ENCODE data around the gene PPA2.
"Not testable (repeated sequence)": the region's sequence is repeated elsewhere in the genome, so short reads cannot be mapped to it uniquely, and the experiment has no call there.

PPA2 gene

GRCh38 chr4:105414316-105414715 is 59.5 kb downstream of the PPA2 start:
- Mint-ChIP-seq H3K36me3 (ENCODE audit: insufficient read depth) (no peaks in the 10 kb centered on the region), H3K27ac (no peak overlapping the region)

GRCh38 chr4:105409135-105409534 is 64.7 kb downstream of the PPA2 start:
- H3K4me3 Mint-ChIP-seq; H3K27me3 Mint-ChIP-seq; H3K27ac Mint-ChIP-seq; DNase-seq; ATAC-seq (replicated peaks); H3K9me3 Mint-ChIP-seq: not testable (repeated sequence)
- peaks cover 2 to 14% of the 10 kb centered on the region in 2 donors for H3K4me1 Mint-ChIP-seq (ENCODE audit: low read depth in 2 of 2)
- peaks cover 11% of the 10 kb centered on the region for H3K36me3 Mint-ChIP-seq (ENCODE audit: insufficient read depth)

More at GRCh38 chr4:105414316-105414715, 59.5 kb downstream of the PPA2 start:
- ATAC-seq (replicated peaks): no peak
- no peak for DNase-seq
- Mint-ChIP-seq H3K4me1 (ENCODE audit: low read depth in 2 of 2) (peaks cover 0 to 11% of the 10 kb centered on the region in 2 donors), H3K27me3 (no peaks in the 10 kb centered on the region), H3K9me3 (peaks cover 0 to 8% of the 10 kb centered on the region in 2 donors), H3K4me3 (no peak overlapping the region)

GRCh38 chr4:105400901-105401677 is 72.8 kb downstream of the PPA2 start:
- Mint-ChIP-seq H3K4me1 (ENCODE audit: low read depth in 2 of 2) (no peaks in the 10 kb centered on the region), H3K27ac (no peak overlapping the region), H3K36me3 (ENCODE audit: insufficient read depth) (peaks cover 9% of the 10 kb centered on the region), H3K9me3 (no peaks in the 10 kb centered on the region), H3K4me3 (no peak overlapping the region), H3K27me3 (no peaks in the 10 kb centered on the region)
- ATAC-seq (replicated peaks) (no peak), DNase-seq (no peak)

- Mint-ChIP-seq H3K4me1 (ENCODE audit: low read depth in 2 of 2) (no peaks in the 10 kb centered on the region), H3K4me3 (no peak overlapping the region), H3K27ac (no peak overlapping the region), H3K9me3 (no peaks in the 10 kb centered on the region), H3K36me3 (ENCODE audit: insufficient read depth) (peaks cover 10% of the 10 kb centered on the region), H3K27me3 (no peaks in the 10 kb centered on the region)
- DNase-seq: no peak
- no peak for ATAC-seq (replicated peaks)
These were observed 74.2 kb downstream of the PPA2 start for GRCh38 chr4:105399532-105400161.

GRCh38 chr4:105392858-105393257 is 81.0 kb downstream of the PPA2 start:
- Mint-ChIP-seq H3K27me3 (no peaks in the 10 kb centered on the region), H3K36me3 (ENCODE audit: insufficient read depth) (peaks cover 17% of the 10 kb centered on the region), H3K4me3 (no peak overlapping the region), H3K9me3 (no peaks in the 10 kb centered on the region), H3K4me1 (ENCODE audit: low read depth in 2 of 2) (peaks cover 0 to 3% of the 10 kb centered on the region in 2 donors), H3K27ac (peak overlapping the region in 1 of 2 donors; percentile 52)
- ATAC-seq (replicated peaks) (no peak), DNase-seq (no peak)

- no peak for ATAC-seq (replicated peaks)
- no peak for DNase-seq
- no peaks in the 10 kb centered on the region for H3K27me3 Mint-ChIP-seq
- H3K36me3 Mint-ChIP-seq (ENCODE audit: insufficient read depth): peaks cover 19% of the 10 kb centered on the region
- H3K4me3 Mint-ChIP-seq: no peak overlapping the region
- H3K9me3 Mint-ChIP-seq: no peaks in the 10 kb centered on the region
- H3K4me1 Mint-ChIP-seq (ENCODE audit: low read depth in 2 of 2): peaks cover 0 to 3% of the 10 kb centered on the region in 2 donors
- no peak overlapping the region for H3K27ac Mint-ChIP-seq
These were observed 84.7 kb downstream of the PPA2 start for GRCh38 chr4:105389167-105389566.

- H3K4me3 Mint-ChIP-seq: no peak overlapping the region
- no peak for DNase-seq
- H3K4me1 Mint-ChIP-seq (ENCODE audit: low read depth in 2 of 2): peaks cover 0 to 3% of the 10 kb centered on the region in 2 donors
- H3K27ac Mint-ChIP-seq: no peak overlapping the region
- H3K36me3 Mint-ChIP-seq (ENCODE audit: insufficient read depth): peaks cover 14% of the 10 kb centered on the region
- no peaks in the 10 kb centered on the region for H3K9me3 Mint-ChIP-seq
- H3K27me3 Mint-ChIP-seq: no peaks in the 10 kb centered on the region
- no peak for ATAC-seq (replicated peaks)
These were observed 86.4 kb downstream of the PPA2 start for GRCh38 chr4:105387466-105387865.

GRCh38 chr4:105386012-105386411 is 87.8 kb downstream of the PPA2 start:
- DNase-seq: no peak

GRCh38 chr4:105374071-105374470 is 99.8 kb downstream of the PPA2 start:
- peaks cover 9% of the 10 kb centered on the region for H3K36me3 Mint-ChIP-seq (ENCODE audit: insufficient read depth)
- no peaks in the 10 kb centered on the region for H3K4me1 Mint-ChIP-seq (ENCODE audit: low read depth in 2 of 2)
- ATAC-seq (replicated peaks): no peak
- no peak overlapping the region for H3K4me3 Mint-ChIP-seq
- no peaks in the 10 kb centered on the region for H3K27me3 Mint-ChIP-seq
- H3K9me3 Mint-ChIP-seq: no peaks in the 10 kb centered on the region
- H3K27ac Mint-ChIP-seq: no peak overlapping the region
- no peak for DNase-seq

More at GRCh38 chr4:105386012-105386411, 87.8 kb downstream of the PPA2 start:
- no peak for ATAC-seq (replicated peaks)
- H3K27ac Mint-ChIP-seq: no peak overlapping the region
- H3K36me3 Mint-ChIP-seq (ENCODE audit: insufficient read depth): peaks cover 12% of the 10 kb centered on the region
- H3K9me3 Mint-ChIP-seq: no peaks in the 10 kb centered on the region
- no peak overlapping the region for H3K4me3 Mint-ChIP-seq
- H3K27me3 Mint-ChIP-seq: no peaks in the 10 kb centered on the region
- H3K4me1 Mint-ChIP-seq (ENCODE audit: low read depth in 2 of 2): peaks cover 0 to 3% of the 10 kb centered on the region in 2 donors

GRCh38 chr4:105373324-105373723 is 100.5 kb downstream of the PPA2 start:
- peaks cover 9% of the 10 kb centered on the region for H3K36me3 Mint-ChIP-seq (ENCODE audit: insufficient read depth)
- ATAC-seq (replicated peaks) (no peak), DNase-seq (no peak)
- H3K9me3 Mint-ChIP-seq: no peaks in the 10 kb centered on the region
- no peaks in the 10 kb centered on the region for H3K27me3 Mint-ChIP-seq
- H3K27ac Mint-ChIP-seq: no peak overlapping the region
- no peaks in the 10 kb centered on the region for H3K4me1 Mint-ChIP-seq (ENCODE audit: low read depth in 2 of 2)
- H3K4me3 Mint-ChIP-seq: no peak overlapping the region

- ATAC-seq (replicated peaks) (no peak), DNase-seq (no peak)
- no peaks in the 10 kb centered on the region for H3K4me1 Mint-ChIP-seq (ENCODE audit: low read depth in 2 of 2)
- H3K36me3 Mint-ChIP-seq (ENCODE audit: insufficient read depth): peaks cover 9% of the 10 kb centered on the region
- no peaks in the 10 kb centered on the region for H3K27me3 Mint-ChIP-seq
- H3K9me3 Mint-ChIP-seq: no peaks in the 10 kb centered on the region
- no peak overlapping the region for H3K4me3 Mint-ChIP-seq
- no peak overlapping the region for H3K27ac Mint-ChIP-seq
These were observed 103.9 kb downstream of the PPA2 start for GRCh38 chr4:105369988-105370387.

- no peak for ATAC-seq (replicated peaks)
- Mint-ChIP-seq H3K36me3 (ENCODE audit: insufficient read depth) (peaks cover 6% of the 10 kb centered on the region), H3K4me1 (ENCODE audit: low read depth in 2 of 2) (no peaks in the 10 kb centered on the region), H3K27me3 (no peaks in the 10 kb centered on the region), H3K4me3 (no peak overlapping the region), H3K9me3 (no peaks in the 10 kb centered on the region), H3K27ac (no peak overlapping the region)
- no peak for DNase-seq
These were observed 112.8 kb downstream of the PPA2 start for GRCh38 chr4:105361053-105361452.

- Mint-ChIP-seq H3K4me1 (ENCODE audit: low read depth in 2 of 2) (no peaks in the 10 kb centered on the region), H3K27ac (no peak overlapping the region), H3K4me3 (no peak overlapping the region), H3K27me3 (no peaks in the 10 kb centered on the region), H3K9me3 (no peaks in the 10 kb centered on the region), H3K36me3 (ENCODE audit: insufficient read depth) (peaks cover 6% of the 10 kb centered on the region)
- ATAC-seq (replicated peaks) (no peak), DNase-seq (no peak)
These were observed 116.4 kb downstream of the PPA2 start for GRCh38 chr4:105357258-105357980.
